ENCODE measurements around the gene CDK5R1. TPM values are rescaled to one million over a fixed set of nuclear protein-coding genes. Genes with fewer than 3 reads are reported as not detected.

The CDK5R1 gene
- polyA plus RNA-seq, 1 of the 3 experiments (the other 2 are of a cell fraction) = 1.4 TPM

DNA sequence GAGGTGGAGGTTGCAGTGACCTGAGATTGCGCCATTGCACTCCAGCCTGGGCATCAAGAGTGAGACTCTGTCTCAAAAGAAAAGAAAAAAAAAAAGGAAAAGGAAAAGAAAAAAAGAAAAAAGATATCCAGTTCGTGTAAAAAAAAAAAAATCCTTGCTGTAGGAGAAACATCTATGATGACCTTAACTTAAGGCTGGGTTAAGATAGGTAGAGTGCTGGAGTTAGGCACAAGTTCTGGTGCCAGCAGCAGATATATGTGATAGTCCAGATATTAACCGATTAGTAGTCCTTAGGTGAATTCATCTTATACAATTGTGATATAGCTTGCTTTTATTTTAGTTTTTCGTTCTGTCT is 25.3 kb upstream of the CDK5R1 start:
- H3K79me2 ChIP-seq (ENCODE audit: insufficient read depth) = peaks cover 84% of the 10 kb centered on the region

More for the DNA sequence above, 25.3 kb upstream of the CDK5R1 start:
- DNase-seq = no peak
- H3F3A ChIP-seq (replicated peaks; ENCODE audit: insufficient read depth) = peaks cover 26% of the 10 kb centered on the region
- no peak overlapping the region for H3K4me3 ChIP-seq (ENCODE audit: low read depth in 2 of 2, low read length in 1 of 2)
- no peaks in the 10 kb centered on the region for H3K9me2 ChIP-seq
- H3K27ac ChIP-seq (ENCODE audit: low read depth in 2 of 2, low read length in 1 of 2) = no peak overlapping the region
- no peak overlapping the region for H3K9ac ChIP-seq
- ChIA-PET POLR2A (no interaction called here), CTCF (interaction anchor here (0.6 to 6.8 kb wide), 38 partner anchors 9 to 475 kb away, joined by 3 to 102 read pairs (median 6); partner anchors contain the start of genes CDK5R1 and PSMD11)
- WGBS (ENCODE audit: low lambda C conversion rate) = 73% methylated on average over 4 of the region's 4 CpGs
- H2AFZ ChIP-seq (ENCODE audit: low read depth) = no peak overlapping the region
- peaks cover 55% of the 10 kb centered on the region for H4K20me1 ChIP-seq (ENCODE audit: insufficient read depth)
- TF ChIP-seq FOSL2 (IDR thresholded peaks at IDR 0.05; ENCODE audit: borderline replicate concordance, low read depth) (no peak), GABPA (IDR thresholded peaks at IDR 0.05; ENCODE audit: low read depth) (no peak), SIN3A (IDR thresholded peaks at IDR 0.05; ENCODE audit: borderline replicate concordance, low read depth, low read length) (no peak), RXRA (IDR thresholded peaks at IDR 0.05; ENCODE audit: borderline replicate concordance, low read depth) (no peak), EZH2phosphoT487 (IDR thresholded peaks at IDR 0.05; ENCODE audit: borderline replicate concordance, low read depth) (no peak), FOXM1 (IDR thresholded peaks at IDR 0.05; ENCODE audit: low read depth) (no peak), TCF12 (IDR thresholded peaks at IDR 0.05) (no peak), RCOR1 (IDR thresholded peaks at IDR 0.05; ENCODE audit: low read length) (no peak), RFX5 (IDR thresholded peaks at IDR 0.05; ENCODE audit: low read length) (no peak)
- TF ChIP-seq, protein P1, sequence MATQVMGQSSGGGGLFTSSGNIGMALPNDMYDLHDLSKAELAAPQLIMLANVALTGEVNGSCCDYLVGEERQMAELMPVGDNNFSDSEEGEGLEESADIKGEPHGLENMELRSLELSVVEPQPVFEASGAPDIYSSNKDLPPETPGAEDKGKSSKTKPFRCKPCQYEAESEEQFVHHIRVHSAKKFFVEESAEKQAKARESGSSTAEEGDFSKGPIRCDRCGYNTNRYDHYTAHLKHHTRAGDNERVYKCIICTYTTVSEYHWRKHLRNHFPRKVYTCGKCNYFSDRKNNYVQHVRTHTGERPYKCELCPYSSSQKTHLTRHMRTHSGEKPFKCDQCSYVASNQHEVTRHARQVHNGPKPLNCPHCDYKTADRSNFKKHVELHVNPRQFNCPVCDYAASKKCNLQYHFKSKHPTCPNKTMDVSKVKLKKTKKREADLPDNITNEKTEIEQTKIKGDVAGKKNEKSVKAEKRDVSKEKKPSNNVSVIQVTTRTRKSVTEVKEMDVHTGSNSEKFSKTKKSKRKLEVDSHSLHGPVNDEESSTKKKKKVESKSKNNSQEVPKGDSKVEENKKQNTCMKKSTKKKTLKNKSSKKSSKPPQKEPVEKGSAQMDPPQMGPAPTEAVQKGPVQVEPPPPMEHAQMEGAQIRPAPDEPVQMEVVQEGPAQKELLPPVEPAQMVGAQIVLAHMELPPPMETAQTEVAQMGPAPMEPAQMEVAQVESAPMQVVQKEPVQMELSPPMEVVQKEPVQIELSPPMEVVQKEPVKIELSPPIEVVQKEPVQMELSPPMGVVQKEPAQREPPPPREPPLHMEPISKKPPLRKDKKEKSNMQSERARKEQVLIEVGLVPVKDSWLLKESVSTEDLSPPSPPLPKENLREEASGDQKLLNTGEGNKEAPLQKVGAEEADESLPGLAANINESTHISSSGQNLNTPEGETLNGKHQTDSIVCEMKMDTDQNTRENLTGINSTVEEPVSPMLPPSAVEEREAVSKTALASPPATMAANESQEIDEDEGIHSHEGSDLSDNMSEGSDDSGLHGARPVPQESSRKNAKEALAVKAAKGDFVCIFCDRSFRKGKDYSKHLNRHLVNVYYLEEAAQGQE (IDR thresholded peaks at IDR 0.05; ENCODE audit: low read depth, low read length) = no peak
- TF ChIP-seq, protein P2, sequence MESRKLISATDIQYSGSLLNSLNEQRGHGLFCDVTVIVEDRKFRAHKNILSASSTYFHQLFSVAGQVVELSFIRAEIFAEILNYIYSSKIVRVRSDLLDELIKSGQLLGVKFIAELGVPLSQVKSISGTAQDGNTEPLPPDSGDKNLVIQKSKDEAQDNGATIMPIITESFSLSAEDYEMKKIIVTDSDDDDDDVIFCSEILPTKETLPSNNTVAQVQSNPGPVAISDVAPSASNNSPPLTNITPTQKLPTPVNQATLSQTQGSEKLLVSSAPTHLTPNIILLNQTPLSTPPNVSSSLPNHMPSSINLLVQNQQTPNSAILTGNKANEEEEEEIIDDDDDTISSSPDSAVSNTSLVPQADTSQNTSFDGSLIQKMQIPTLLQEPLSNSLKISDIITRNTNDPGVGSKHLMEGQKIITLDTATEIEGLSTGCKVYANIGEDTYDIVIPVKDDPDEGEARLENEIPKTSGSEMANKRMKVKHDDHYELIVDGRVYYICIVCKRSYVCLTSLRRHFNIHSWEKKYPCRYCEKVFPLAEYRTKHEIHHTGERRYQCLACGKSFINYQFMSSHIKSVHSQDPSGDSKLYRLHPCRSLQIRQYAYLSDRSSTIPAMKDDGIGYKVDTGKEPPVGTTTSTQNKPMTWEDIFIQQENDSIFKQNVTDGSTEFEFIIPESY (IDR thresholded peaks at IDR 0.05; ENCODE audit: borderline replicate concordance, low read depth) = no peak
- TF ChIP-seq, protein P3, sequence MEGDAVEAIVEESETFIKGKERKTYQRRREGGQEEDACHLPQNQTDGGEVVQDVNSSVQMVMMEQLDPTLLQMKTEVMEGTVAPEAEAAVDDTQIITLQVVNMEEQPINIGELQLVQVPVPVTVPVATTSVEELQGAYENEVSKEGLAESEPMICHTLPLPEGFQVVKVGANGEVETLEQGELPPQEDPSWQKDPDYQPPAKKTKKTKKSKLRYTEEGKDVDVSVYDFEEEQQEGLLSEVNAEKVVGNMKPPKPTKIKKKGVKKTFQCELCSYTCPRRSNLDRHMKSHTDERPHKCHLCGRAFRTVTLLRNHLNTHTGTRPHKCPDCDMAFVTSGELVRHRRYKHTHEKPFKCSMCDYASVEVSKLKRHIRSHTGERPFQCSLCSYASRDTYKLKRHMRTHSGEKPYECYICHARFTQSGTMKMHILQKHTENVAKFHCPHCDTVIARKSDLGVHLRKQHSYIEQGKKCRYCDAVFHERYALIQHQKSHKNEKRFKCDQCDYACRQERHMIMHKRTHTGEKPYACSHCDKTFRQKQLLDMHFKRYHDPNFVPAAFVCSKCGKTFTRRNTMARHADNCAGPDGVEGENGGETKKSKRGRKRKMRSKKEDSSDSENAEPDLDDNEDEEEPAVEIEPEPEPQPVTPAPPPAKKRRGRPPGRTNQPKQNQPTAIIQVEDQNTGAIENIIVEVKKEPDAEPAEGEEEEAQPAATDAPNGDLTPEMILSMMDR (IDR thresholded peaks at IDR 0.05) = no peak
- TF ChIP-seq, protein P4, sequence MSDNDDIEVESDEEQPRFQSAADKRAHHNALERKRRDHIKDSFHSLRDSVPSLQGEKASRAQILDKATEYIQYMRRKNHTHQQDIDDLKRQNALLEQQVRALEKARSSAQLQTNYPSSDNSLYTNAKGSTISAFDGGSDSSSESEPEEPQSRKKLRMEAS (IDR thresholded peaks at IDR 0.05; ENCODE audit: low read depth) = no peak
- H3K27me3 ChIP-seq (ENCODE audit: insufficient read depth) = no peaks in the 10 kb centered on the region
- no peaks in the 10 kb centered on the region for H3K4me1 ChIP-seq (ENCODE audit: control insufficient read depth in 1 of 2, insufficient read depth in 2 of 2, low read depth in 1 of 2, low read length in 1 of 2)
- H3K9me3 ChIP-seq = no peaks in the 10 kb centered on the region
- no peak overlapping the region for H3K4me2 ChIP-seq
- H3K36me3 ChIP-seq (replicated peaks in 1 of 2; ENCODE audit: control insufficient read depth in 1 of 2, insufficient read depth in 2 of 2, low read length in 1 of 2) = peaks cover 42 to 55% of the 10 kb centered on the region in 2 experiments

Data from SK-N-SH (cell line).